ENCODE data around the gene PDZK1IP1. TPM values are rescaled to one million over a fixed set of nuclear protein-coding genes. Genes with fewer than 3 reads are reported as not detected.

Gene PDZK1IP1
- total and polyA plus RNA-seq, 2 experiments from 2014 or later, result not detected

DNA sequence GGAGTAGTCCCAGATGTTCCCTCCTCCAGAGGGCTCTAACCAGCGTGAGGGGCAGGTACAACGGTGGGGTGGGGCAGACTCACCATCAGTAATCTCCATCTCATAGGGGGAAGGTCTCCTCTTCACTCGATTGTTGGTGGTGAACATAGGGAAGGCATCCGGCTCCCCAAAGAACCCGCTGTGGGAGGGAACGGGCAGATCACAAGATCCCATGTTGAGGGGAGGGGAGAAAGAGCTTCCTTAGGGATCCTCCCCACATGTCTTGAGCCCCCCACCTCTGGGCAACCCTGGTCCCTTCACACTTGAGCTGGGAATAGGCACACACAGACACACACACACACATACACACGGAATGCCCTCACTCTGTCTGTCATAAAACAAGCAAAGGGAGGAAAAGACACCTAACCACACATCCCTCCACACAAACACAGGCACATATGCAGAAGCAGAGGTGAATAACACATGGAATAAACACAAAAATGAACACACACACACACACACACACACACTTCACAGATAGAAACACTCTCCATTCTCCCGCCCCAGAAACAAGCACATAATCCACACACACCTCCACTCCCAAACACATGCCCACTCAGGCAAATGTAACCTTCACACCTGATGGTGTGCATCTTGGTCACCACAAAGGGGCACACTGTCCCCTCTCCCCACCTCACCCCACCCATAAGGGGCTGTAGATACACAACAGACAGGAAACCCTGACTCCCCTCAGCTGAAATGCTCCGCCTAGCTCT lies 34.3 kb upstream of the PDZK1IP1 start:
- H3K4me1 ChIP-seq (ENCODE audit: insufficient read depth), result no peaks in the 10 kb centered on the region
- in situ Hi-C loops (cut with MboI), result no loop called here
- no peaks in the 10 kb centered on the region for H3K9me2 ChIP-seq (ENCODE audit: insufficient read depth)

DNA sequence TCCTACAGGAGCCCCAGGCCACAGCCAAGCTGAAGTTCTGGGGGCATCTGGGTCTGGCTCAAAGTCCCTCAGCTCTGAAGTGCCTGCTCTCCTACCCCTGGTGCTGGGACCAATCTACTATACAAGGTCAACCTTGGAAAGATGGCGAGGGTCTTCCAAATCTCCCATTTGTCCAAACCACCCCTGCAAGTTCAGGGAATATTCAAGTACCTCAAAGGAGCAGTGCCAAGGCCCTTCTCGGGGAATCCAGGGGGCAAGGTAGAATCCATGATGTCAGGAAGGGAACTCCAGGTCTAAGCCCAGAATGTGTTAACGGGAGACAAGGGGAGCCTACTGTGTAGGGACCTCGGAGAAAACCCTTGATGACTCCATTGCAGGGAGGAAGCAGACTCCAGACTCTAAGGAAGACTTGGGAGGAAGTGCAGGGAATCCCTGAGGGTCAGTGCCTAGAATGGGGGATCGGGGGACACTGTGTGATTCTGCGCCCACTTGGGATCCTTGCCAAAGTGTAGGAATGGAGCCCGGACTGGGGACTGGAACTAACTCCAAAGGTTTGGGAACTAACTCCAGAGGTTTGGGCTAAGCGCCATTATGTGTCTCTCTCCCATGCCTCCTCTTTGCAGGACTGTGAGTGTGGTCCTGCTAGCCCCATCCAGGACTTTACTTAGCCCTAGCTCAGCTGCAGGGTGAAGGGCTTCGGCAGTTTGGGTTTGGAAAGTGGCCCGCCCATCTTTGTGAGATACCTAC lies 33.5 kb upstream of the PDZK1IP1 start:
- no peaks in the 10 kb centered on the region for H4K20me1 ChIP-seq (ENCODE audit: insufficient read depth)
- 43 to 49% methylated on average over 10 of the region's 10 CpGs for WGBS, 2 experiments (ENCODE audit: low coverage in 1 of 2, low lambda C conversion rate in 2 of 2, missing lambda C conversion rate in 2 of 2)
- no peaks in the 10 kb centered on the region for H3K9me3 ChIP-seq (ENCODE audit: low read depth)
- H3K27ac ChIP-seq, result no peak overlapping the region
- no peaks in the 10 kb centered on the region for H3K36me3 ChIP-seq (ENCODE audit: low read depth)
- in situ Hi-C loops (cut with MboI), result no loop called here
- H3K4me2 ChIP-seq (ENCODE audit: unreplicated experiment), result no peak overlapping the region
- H3K79me2 ChIP-seq (ENCODE audit: insufficient read depth), result no peaks in the 10 kb centered on the region
- no peaks in the 10 kb centered on the region for H3F3A ChIP-seq (ENCODE audit: insufficient read depth)
- H3K27me3 ChIP-seq (replicated peaks; ENCODE audit: insufficient read depth), result peaks cover 63% of the 10 kb centered on the region
- H3K9me2 ChIP-seq (ENCODE audit: insufficient read depth), result no peaks in the 10 kb centered on the region
- H3K4me3 ChIP-seq, result no peak overlapping the region
- no peak for DNase-seq
- TF ChIP-seq EZH2phosphoT487 (IDR thresholded peaks at IDR 0.05; ENCODE audit: insufficient read depth, low read depth) (no peak), EZH2 (IDR thresholded peaks at IDR 0.05; ENCODE audit: insufficient read depth, poor library complexity, severe bottlenecking) (no peak)
- no peaks in the 10 kb centered on the region for H3K4me1 ChIP-seq (ENCODE audit: insufficient read depth)
- H2AFZ ChIP-seq, result no peak overlapping the region
- no peak overlapping the region for H3K9ac ChIP-seq

More for the DNA sequence above, 34.3 kb upstream of the PDZK1IP1 start:
- TF ChIP-seq EZH2 (IDR thresholded peaks at IDR 0.05; ENCODE audit: insufficient read depth, poor library complexity, severe bottlenecking), result peak; percentile 88
- TF ChIP-seq EZH2phosphoT487 (IDR thresholded peaks at IDR 0.05; ENCODE audit: insufficient read depth, low read depth), result 0 out of 2 replicates have a peak, but pooled peaks have one; percentile 53
- 5 to 6% methylated on average over 9 of the region's 9 CpGs for WGBS, 2 experiments (ENCODE audit: low coverage in 1 of 2, low lambda C conversion rate in 2 of 2, missing lambda C conversion rate in 2 of 2)
- no peak overlapping the region for H3K27ac ChIP-seq
- no peaks in the 10 kb centered on the region for H3K36me3 ChIP-seq (ENCODE audit: low read depth)
- no peaks in the 10 kb centered on the region for H3F3A ChIP-seq (ENCODE audit: insufficient read depth)
- no peak overlapping the region for H3K4me2 ChIP-seq (ENCODE audit: unreplicated experiment)
- H3K4me3 ChIP-seq, result no peak overlapping the region
- H3K9me3 ChIP-seq (ENCODE audit: low read depth), result no peaks in the 10 kb centered on the region
- DNase-seq, result no peak
- H3K27me3 ChIP-seq (replicated peaks; ENCODE audit: insufficient read depth), result peaks cover 71% of the 10 kb centered on the region
- H4K20me1 ChIP-seq (ENCODE audit: insufficient read depth), result no peaks in the 10 kb centered on the region
- no peaks in the 10 kb centered on the region for H3K79me2 ChIP-seq (ENCODE audit: insufficient read depth)
- no peak overlapping the region for H3K9ac ChIP-seq
- H2AFZ ChIP-seq, result no peak overlapping the region

DNA sequence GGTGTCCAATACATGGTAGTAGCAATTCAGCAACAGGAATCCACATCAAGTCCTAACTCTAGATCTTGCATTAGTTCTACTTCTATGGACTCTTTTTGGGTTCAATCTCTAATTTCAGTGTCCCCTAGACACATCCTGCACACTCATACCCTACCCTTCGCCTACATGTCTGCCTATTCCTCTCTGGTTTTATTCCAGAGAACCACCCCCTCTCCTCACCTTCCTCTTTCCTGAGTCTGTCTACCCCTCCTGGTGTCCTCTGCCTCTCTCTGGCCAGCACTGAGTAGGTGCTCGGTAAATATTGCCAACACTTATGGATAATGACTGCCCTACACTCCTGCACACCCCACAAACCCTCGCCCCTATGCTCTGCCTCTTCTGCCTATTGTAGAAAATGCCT lies 32.6 kb upstream of the PDZK1IP1 start:
- Histone ChIP-seq H3K9me3 (ENCODE audit: low read depth) (no peaks in the 10 kb centered on the region), H3K4me1 (ENCODE audit: insufficient read depth) (no peaks in the 10 kb centered on the region), H3K27ac (no peak overlapping the region), H3F3A (ENCODE audit: insufficient read depth) (no peaks in the 10 kb centered on the region), H3K9ac (no peak overlapping the region), H3K4me3 (no peak overlapping the region), H4K20me1 (ENCODE audit: insufficient read depth) (no peaks in the 10 kb centered on the region), H3K27me3 (replicated peaks; ENCODE audit: insufficient read depth) (peaks cover 54% of the 10 kb centered on the region), H3K79me2 (ENCODE audit: insufficient read depth) (no peaks in the 10 kb centered on the region), H2AFZ (no peak overlapping the region), H3K4me2 (ENCODE audit: unreplicated experiment) (no peak overlapping the region), H3K36me3 (ENCODE audit: low read depth) (no peaks in the 10 kb centered on the region), H3K9me2 (ENCODE audit: insufficient read depth) (no peaks in the 10 kb centered on the region)
- WGBS, 2 experiments (ENCODE audit: low coverage in 1 of 2, low lambda C conversion rate in 2 of 2, missing lambda C conversion rate in 2 of 2), result 80 to 82% methylated on average over 3 of the region's 3 CpGs
- TF ChIP-seq EZH2 (IDR thresholded peaks at IDR 0.05; ENCODE audit: insufficient read depth, poor library complexity, severe bottlenecking), result no peak
- no peak for TF ChIP-seq EZH2phosphoT487 (IDR thresholded peaks at IDR 0.05; ENCODE audit: insufficient read depth, low read depth)
- DNase-seq, result no peak
- in situ Hi-C loops (cut with MboI), result no loop called here

- Histone ChIP-seq H3K4me3 (no peak overlapping the region), H4K20me1 (ENCODE audit: insufficient read depth) (no peaks in the 10 kb centered on the region), H3K27ac (no peak overlapping the region), H3F3A (ENCODE audit: insufficient read depth) (no peaks in the 10 kb centered on the region), H2AFZ (no peak overlapping the region), H3K9me3 (ENCODE audit: low read depth) (no peaks in the 10 kb centered on the region), H3K4me1 (ENCODE audit: insufficient read depth) (no peaks in the 10 kb centered on the region), H3K4me2 (ENCODE audit: unreplicated experiment) (no peak overlapping the region), H3K9me2 (ENCODE audit: insufficient read depth) (no peaks in the 10 kb centered on the region), H3K79me2 (ENCODE audit: insufficient read depth) (no peaks in the 10 kb centered on the region), H3K27me3 (replicated peaks; ENCODE audit: insufficient read depth) (peaks cover 31% of the 10 kb centered on the region), H3K9ac (no peak overlapping the region), H3K36me3 (ENCODE audit: low read depth) (no peaks in the 10 kb centered on the region)
- in situ Hi-C loops (cut with MboI), result no loop called here
- 71 to 75% methylated on average over 25 to 27 of the region's 29 CpGs for WGBS, 2 experiments (ENCODE audit: low coverage in 1 of 2, low lambda C conversion rate in 2 of 2, missing lambda C conversion rate in 2 of 2)
- no peak for DNase-seq
- TF ChIP-seq EZH2phosphoT487 (IDR thresholded peaks at IDR 0.05; ENCODE audit: insufficient read depth, low read depth) (no peak), EZH2 (IDR thresholded peaks at IDR 0.05; ENCODE audit: insufficient read depth, poor library complexity, severe bottlenecking) (no peak)
Measured at GRCh38 chr1:47219590-47220220, 29.9 kb upstream of the PDZK1IP1 start.

Measured in GM23248 (cell line).